Mononuclear cell (primary cell): ENCODE results near the gene ZNHIT2. TPM values are rescaled to one million over a fixed set of nuclear protein-coding genes. Genes with fewer than 3 reads are reported as not detected.

Experiments used
- total RNA-seq: library from RNA; depleted of rRNA; stranded (reverse); fragments of >200 nt; gene quantifications from one replicate; pipeline ENCODE4 v1.2.3, GENCODE V29; 2012

Gene ZNHIT2
- total RNA-seq, 1 donor: 5.7 TPM

Other genes with a start within 250 kb of the ZNHIT2 start
- gene EHD1, start 239.1 kb downstream of the ZNHIT2 start, total RNA-seq: 183 TPM
- 80.2 TPM for gene ATG2A, start 200.5 kb downstream of the ZNHIT2 start, total RNA-seq
- gene PPP2R5B, start 193.0 kb downstream of the ZNHIT2 start, total RNA-seq: 5.8 TPM
- not detected for gene GPHA2, start 181.8 kb downstream of the ZNHIT2 start, total RNA-seq
- gene MAJIN, start 145.6 kb downstream of the ZNHIT2 start, total RNA-seq: not detected
- gene BATF2, start 120.7 kb downstream of the ZNHIT2 start, total RNA-seq: not detected
- gene ARL2, start 103.5 kb downstream of the ZNHIT2 start, total RNA-seq: 14.2 TPM
- gene SNX15, start 90.3 kb downstream of the ZNHIT2 start, total RNA-seq: 12.9 TPM
- 0.52 TPM for gene SAC3D1, start 76.5 kb downstream of the ZNHIT2 start, total RNA-seq
- 6.6 TPM for gene NAALADL1, start 59.1 kb downstream of the ZNHIT2 start, total RNA-seq
- gene CDCA5, start 33.7 kb downstream of the ZNHIT2 start, total RNA-seq: not detected
- 17.6 TPM for gene ZFPL1, start 33.5 kb downstream of the ZNHIT2 start, total RNA-seq
- gene VPS51, start 21.5 kb downstream of the ZNHIT2 start, total RNA-seq: 397 TPM
- 9.1 TPM for gene TM7SF2, start 5.8 kb downstream of the ZNHIT2 start, total RNA-seq
- gene FAU, start 4.4 kb upstream of the ZNHIT2 start, total RNA-seq: 338 TPM
- 40.7 TPM for gene MRPL49, start 4.6 kb upstream of the ZNHIT2 start, total RNA-seq
- 23.6 TPM for gene SYVN1, start 16.8 kb upstream of the ZNHIT2 start, total RNA-seq
- gene SPDYC, start 52.5 kb upstream of the ZNHIT2 start, total RNA-seq: not detected
- 76.2 TPM for gene CAPN1, start 64.2 kb upstream of the ZNHIT2 start, total RNA-seq
- 12.2 TPM for gene POLA2, start 144.3 kb upstream of the ZNHIT2 start, total RNA-seq
- gene CDC42EP2, start 197.2 kb upstream of the ZNHIT2 start, total RNA-seq: not detected
- 39.6 TPM for gene DPF2, start 216.2 kb upstream of the ZNHIT2 start, total RNA-seq
- 0.42 TPM for gene TIGD3, start 237.1 kb upstream of the ZNHIT2 start, total RNA-seq